Measurements from ENCODE around the gene C6orf136. TPM values are rescaled to one million over a fixed set of nuclear protein-coding genes. Genes with fewer than 3 reads are reported as not detected.

C6orf136 gene, protein sequence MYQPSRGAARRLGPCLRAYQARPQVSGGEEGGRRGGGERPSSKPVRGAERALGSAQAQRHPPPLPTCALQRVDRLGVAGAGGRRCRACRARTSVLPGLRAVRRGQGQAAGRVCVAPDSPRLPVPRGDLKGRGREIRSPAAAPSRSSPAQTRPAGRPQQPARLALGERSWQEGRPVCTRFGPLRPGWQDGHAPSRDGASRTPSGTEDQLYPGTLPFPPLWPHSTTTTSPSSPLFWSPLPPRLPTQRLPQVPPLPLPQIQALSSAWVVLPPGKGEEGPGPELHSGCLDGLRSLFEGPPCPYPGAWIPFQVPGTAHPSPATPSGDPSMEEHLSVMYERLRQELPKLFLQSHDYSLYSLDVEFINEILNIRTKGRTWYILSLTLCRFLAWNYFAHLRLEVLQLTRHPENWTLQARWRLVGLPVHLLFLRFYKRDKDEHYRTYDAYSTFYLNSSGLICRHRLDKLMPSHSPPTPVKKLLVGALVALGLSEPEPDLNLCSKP
- total RNA-seq (2022; extraction: Qiagen RNA extraction), result 12.2 to 14.6 TPM (median 13.7 TPM) in 5 replicates

GRCh38 chr6:30646450-30647241 lies at the start of gene C6orf136:
Gene C6orf136 (plus strand): TSS chr6:30647133. CDS start chr6:30647232, 99 bp downstream.

DNA sequence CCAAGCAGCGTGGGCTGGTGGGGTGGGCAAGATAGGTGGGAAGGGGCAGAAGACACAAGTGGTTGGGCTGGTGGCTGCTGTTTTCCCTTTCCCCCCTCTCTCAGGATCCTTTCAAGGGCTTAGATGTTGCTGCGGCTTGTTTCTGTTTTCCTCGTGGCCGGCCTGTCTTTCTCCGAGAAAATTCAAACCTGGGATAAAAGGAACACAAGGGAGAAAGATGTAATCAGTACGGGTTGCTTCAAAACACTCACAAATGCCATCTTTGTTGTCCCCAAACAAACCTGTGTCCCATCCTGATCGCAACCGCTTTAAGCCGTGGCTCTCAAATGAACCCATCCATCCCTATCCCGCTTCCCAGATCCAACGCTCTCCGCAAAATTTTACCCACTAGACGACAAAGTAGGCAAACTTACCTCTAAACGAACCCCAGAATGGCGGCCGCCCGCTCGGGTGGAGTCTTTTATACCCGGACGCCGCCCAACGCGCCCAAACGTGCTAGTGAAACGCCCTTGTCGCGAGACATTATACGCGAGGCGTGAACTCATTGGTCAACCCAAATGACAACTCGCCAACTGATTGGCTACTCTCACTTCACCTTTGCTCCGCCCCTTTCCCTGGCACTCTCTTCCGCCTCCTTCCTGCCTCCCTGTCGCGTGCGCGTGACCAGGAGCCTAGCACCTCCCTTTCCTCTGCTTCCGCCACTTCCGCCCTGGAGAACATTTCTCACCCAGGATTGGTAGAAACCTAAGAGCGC lies 29.9 kb upstream of the C6orf136 start, which contains the start of gene PPP1R10:
PPP1R10 (minus strand) TSS at position 433 of the 754 bp plus-strand sequence. CDS start 7,299 bp downstream, outside the sequence.

GRCh38 chr6:30617565-30618269 lies 29.2 kb upstream of the C6orf136 start, which contains the start of gene MRPS18B:
Gene MRPS18B (plus strand): TSS chr6:30617840. CDS start chr6:30617866, 26 bp downstream.

GRCh38 chr6:30626484-30627366 lies 20.2 kb upstream of the C6orf136 start, which contains the start of gene ATAT1:
Gene ATAT1 (plus strand): TSS chr6:30626874.

DNA sequence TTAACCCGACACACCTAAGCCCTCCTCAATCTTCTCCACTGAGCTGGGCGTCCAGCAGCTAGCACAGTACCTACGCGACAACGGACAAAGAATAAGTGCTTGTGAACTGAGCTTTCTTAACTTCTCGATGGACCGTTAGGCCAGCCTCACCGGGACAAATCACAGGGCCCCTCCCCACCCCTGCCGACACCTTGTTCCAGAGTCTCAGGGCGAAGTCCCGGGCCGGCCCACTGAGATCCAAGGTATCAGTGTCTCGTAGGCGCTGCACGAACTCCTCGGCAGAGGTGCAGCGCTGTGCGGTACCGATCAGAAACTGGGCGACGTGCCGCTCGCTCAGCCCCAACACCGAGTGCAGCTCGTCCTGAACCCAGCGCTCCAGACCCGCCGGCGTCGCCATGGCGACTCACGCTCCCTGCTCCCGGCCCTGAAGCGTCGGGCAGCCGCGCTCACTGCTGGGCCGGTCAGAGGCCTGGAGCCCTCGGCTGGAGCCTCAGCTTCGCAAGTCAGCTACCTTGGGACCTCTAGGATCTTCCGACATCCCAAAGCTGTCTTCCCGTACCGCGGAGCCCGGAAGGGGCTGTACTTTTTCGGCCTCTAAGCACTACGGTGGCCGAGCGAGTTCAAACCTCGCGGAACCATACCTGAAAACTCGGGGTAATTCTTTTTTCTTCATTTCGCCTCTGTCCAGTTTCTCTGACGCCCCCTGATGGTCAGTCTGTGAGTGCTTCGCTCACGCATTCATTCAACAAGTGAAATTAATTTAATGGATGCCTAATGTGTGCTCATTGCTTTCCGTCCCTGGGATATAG lies 25.7 kb downstream of the C6orf136 start, which contains the start of gene DHX16:
DHX16 (minus strand) TSS at position 562 of the 809 bp plus-strand sequence; CDS start at position 397, 165 bp downstream.

GRCh38 chr6:30686009-30686907 lies 39.3 kb downstream of the C6orf136 start, which contains the start of gene PPP1R18:
Gene PPP1R18 (minus strand): TSS chr6:30686645. CDS start chr6:30686018, 627 bp downstream.

DNA sequence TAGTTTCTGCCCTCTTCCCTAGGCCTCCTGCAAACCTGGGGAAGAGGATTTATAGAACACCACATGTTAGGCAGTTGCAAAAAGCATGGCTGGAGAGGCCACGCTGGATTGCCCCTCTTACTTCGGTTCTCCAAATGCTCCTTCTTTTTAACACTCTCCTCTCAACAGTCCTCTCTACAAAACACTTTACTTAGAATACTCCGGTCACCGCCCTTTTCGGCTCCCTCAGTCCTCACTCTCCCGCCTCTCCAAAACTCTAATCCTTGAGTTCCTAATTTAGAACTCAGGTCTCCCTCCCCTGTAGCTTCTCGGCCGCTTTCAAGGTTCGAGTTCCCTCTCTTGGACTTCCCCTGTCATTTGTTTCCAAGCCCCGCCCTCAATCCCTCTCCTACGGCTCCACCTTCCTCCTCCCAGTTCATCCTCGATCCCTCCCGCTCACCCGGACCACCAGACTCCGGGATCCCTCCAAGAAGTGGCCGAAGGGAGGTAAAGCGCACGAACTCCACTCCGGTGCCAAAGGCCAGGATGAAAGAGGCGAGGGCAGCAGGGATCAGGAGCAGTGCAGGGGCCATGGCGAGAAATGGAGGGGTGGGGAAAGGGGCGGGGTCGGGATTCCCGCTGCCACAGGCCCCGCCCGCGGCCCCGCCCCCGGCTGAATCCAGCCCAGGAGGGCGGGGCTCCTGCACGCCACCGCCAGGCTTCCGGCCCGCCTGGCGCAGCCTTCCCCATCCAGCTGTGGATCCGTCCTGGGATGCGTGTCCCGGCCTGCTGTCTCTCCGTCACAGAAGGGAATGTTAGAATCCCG lies 43.7 kb downstream of the C6orf136 start, which contains the start of gene NRM:
NRM (minus strand) TSS at position 582 of the 805 bp plus-strand sequence; CDS start at position 572, 10 bp downstream.

Other genes with a start within 250 kb of the C6orf136 start
- 56.6 to 65.3 TPM (median 57.4 TPM) in 5 replicates for gene HLA-E, start 157.6 kb upstream of the C6orf136 start, total RNA-seq (2022; extraction: Qiagen RNA extraction)
- 26.6 to 34.8 TPM (median 32.4 TPM) in 5 replicates for gene GNL1, start 90.6 kb upstream of the C6orf136 start, total RNA-seq (2022; extraction: Qiagen RNA extraction)
- gene PRR3, start 89.8 kb upstream of the C6orf136 start, total RNA-seq (2022; extraction: Qiagen RNA extraction), result 15.2 to 17.2 TPM (median 16.4 TPM) in 5 replicates
- 45.1 to 64.6 TPM (median 49.2 TPM) in 5 replicates for gene ABCF1, start 75.7 kb upstream of the C6orf136 start, total RNA-seq (2022; extraction: Qiagen RNA extraction)
- gene PPP1R10, start 29.9 kb upstream of the C6orf136 start, total RNA-seq (2022; extraction: Qiagen RNA extraction), result 30.0 to 47.5 TPM (median 32.7 TPM) in 5 replicates
- 70.3 to 111 TPM (median 75.3 TPM) in 5 replicates for gene MRPS18B, start 29.3 kb upstream of the C6orf136 start, total RNA-seq (2022; extraction: Qiagen RNA extraction)
- gene ATAT1, start 20.3 kb upstream of the C6orf136 start, total RNA-seq (2022; extraction: Qiagen RNA extraction), result 4.8 to 6.8 TPM (median 5.9 TPM) in 5 replicates
- gene DHX16, start 25.9 kb downstream of the C6orf136 start, total RNA-seq (2022; extraction: Qiagen RNA extraction), result 25.6 to 29.8 TPM (median 27.5 TPM) in 5 replicates
- 40.7 to 45.7 TPM (median 42.2 TPM) in 5 replicates for gene PPP1R18, start 39.5 kb downstream of the C6orf136 start, total RNA-seq (2022; extraction: Qiagen RNA extraction)
- gene NRM, start 43.9 kb downstream of the C6orf136 start, total RNA-seq (2022; extraction: Qiagen RNA extraction), result 19.5 to 26.7 TPM (median 25.9 TPM) in 5 replicates
- 14.7 to 20.9 TPM (median 17.4 TPM) in 5 replicates for gene MDC1, start 70.1 kb downstream of the C6orf136 start, total RNA-seq (2022; extraction: Qiagen RNA extraction)
- gene TUBB, start 73.2 kb downstream of the C6orf136 start, total RNA-seq (2022; extraction: Qiagen RNA extraction), result 855 to 944 TPM (median 897 TPM) in 5 replicates
- gene FLOT1, start 95.6 kb downstream of the C6orf136 start, total RNA-seq (2022; extraction: Qiagen RNA extraction), result 86.1 to 92.0 TPM (median 89.9 TPM) in 5 replicates
- gene IER3, start 97.4 kb downstream of the C6orf136 start, total RNA-seq (2022; extraction: Qiagen RNA extraction), result 46.5 to 68.8 TPM (median 60.6 TPM) in 5 replicates
- 54.3 to 66.8 TPM (median 63.6 TPM) in 5 replicates for gene DDR1, start 237.4 kb downstream of the C6orf136 start, total RNA-seq (2022; extraction: Qiagen RNA extraction)